ENCODE results near the gene AURKB.

- TF ChIP-seq CTCF (IDR thresholded peaks at IDR 0.05) (no peak), POLR2A (IDR thresholded peaks at IDR 0.05) (no peak), EP300 (IDR thresholded peaks at IDR 0.05) (no peak)
Measured at GRCh38 chr17:8164815-8165131, 45.6 kb downstream of the AURKB start.
